WTC11 (cell line): ENCODE results near the gene VIPAS39.

ENCODE experiments used
- ELF4 ChIP-seq: sonication (generic); formaldehyde crosslinking; IDR thresholded peaks from 2 replicates; pipeline ENCODE4 v1.8.1; 2022; ENCODE audit warnings: low read depth, mild to moderate bottlenecking, moderate library complexity, missing genetic modification reagents
- GTF2I ChIP-seq: fragments of 250-450 bp; sonication (Bioruptor Pico); conservative IDR thresholded peaks from 2 replicates; pipeline ENCODE4 v1.4.0; 2021; ENCODE audit warnings: mild to moderate bottlenecking
- NFYB ChIP-seq: sonication (generic); formaldehyde crosslinking; conservative IDR thresholded peaks from 2 replicates; pipeline ENCODE4 v1.8.0; 2022; ENCODE audit warnings: low read depth, missing genetic modification reagents
- SP1 ChIP-seq: sonication (generic); formaldehyde crosslinking; conservative IDR thresholded peaks from 2 replicates; pipeline ENCODE4 v1.8.1; 2022; ENCODE audit warnings: missing genetic modification reagents
- TF ChIP-seq, protein P1 (sequence below): sonication (generic); formaldehyde crosslinking; IDR thresholded peaks from 2 replicates; pipeline ENCODE4 v1.8.1; 2022; ENCODE audit warnings: missing genetic modification reagents, borderline replicate concordance
- TF ChIP-seq, protein P2 (sequence below): fragments of 200-600 bp; IDR thresholded peaks from 2 replicates; pipeline ENCODE4 v1.8.0; 2022; ENCODE audit warnings: antibody characterized with exemption
- TF ChIP-seq, protein P3 (sequence below): sonication (generic); formaldehyde crosslinking; conservative IDR thresholded peaks from 2 replicates; pipeline ENCODE4 v1.8.1; 2022; ENCODE audit warnings: mild to moderate bottlenecking, missing genetic modification reagents
- TF ChIP-seq, protein P4 (sequence below): sonication (generic); formaldehyde crosslinking; IDR thresholded peaks from 2 replicates; pipeline ENCODE4 v1.8.1; 2023; ENCODE audit warnings: mild to moderate bottlenecking, missing genetic modification reagents, moderate library complexity

- no peak for TF ChIP-seq GTF2I (CRISPR knock-in tag)
- no peak for TF ChIP-seq SP1 (CRISPR knock-in tag)
- TF ChIP-seq ELF4 = no peak
- TF ChIP-seq NFYB (CRISPR knock-in tag) = no peak
- TF ChIP-seq, protein P1, sequence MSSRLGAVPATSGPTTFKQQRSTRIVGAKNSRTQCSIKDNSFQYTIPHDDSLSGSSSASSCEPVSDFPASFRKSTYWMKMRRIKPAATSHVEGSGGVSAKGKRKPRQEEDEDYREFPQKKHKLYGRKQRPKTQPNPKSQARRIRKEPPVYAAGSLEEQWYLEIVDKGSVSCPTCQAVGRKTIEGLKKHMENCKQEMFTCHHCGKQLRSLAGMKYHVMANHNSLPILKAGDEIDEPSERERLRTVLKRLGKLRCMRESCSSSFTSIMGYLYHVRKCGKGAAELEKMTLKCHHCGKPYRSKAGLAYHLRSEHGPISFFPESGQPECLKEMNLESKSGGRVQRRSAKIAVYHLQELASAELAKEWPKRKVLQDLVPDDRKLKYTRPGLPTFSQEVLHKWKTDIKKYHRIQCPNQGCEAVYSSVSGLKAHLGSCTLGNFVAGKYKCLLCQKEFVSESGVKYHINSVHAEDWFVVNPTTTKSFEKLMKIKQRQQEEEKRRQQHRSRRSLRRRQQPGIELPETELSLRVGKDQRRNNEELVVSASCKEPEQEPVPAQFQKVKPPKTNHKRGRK (CRISPR knock-in tag) = no peak
- TF ChIP-seq, protein P2, sequence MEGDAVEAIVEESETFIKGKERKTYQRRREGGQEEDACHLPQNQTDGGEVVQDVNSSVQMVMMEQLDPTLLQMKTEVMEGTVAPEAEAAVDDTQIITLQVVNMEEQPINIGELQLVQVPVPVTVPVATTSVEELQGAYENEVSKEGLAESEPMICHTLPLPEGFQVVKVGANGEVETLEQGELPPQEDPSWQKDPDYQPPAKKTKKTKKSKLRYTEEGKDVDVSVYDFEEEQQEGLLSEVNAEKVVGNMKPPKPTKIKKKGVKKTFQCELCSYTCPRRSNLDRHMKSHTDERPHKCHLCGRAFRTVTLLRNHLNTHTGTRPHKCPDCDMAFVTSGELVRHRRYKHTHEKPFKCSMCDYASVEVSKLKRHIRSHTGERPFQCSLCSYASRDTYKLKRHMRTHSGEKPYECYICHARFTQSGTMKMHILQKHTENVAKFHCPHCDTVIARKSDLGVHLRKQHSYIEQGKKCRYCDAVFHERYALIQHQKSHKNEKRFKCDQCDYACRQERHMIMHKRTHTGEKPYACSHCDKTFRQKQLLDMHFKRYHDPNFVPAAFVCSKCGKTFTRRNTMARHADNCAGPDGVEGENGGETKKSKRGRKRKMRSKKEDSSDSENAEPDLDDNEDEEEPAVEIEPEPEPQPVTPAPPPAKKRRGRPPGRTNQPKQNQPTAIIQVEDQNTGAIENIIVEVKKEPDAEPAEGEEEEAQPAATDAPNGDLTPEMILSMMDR = no peak
- TF ChIP-seq, protein P3, sequence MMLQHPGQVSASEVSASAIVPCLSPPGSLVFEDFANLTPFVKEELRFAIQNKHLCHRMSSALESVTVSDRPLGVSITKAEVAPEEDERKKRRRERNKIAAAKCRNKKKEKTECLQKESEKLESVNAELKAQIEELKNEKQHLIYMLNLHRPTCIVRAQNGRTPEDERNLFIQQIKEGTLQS = no peak
- TF ChIP-seq, protein P4, sequence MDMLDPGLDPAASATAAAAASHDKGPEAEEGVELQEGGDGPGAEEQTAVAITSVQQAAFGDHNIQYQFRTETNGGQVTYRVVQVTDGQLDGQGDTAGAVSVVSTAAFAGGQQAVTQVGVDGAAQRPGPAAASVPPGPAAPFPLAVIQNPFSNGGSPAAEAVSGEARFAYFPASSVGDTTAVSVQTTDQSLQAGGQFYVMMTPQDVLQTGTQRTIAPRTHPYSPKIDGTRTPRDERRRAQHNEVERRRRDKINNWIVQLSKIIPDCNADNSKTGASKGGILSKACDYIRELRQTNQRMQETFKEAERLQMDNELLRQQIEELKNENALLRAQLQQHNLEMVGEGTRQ (CRISPR knock-in tag) = no peak
Observed at GRCh38 chr14:77377502-77377844, 79.9 kb downstream of the VIPAS39 start.
